Panc1 (cell line): ENCODE results near the gene PLRG1. TPM values are rescaled to one million over a fixed set of nuclear protein-coding genes. Genes with fewer than 3 reads are reported as not detected.

Experiments
- ATAC-seq: fragments of 200-7000 bp; cut with Tn5 transposase; 2 replicates; pipeline ENCODE4 v1.9.1; 2020; ENCODE audit warnings: mild to moderate bottlenecking, moderate library complexity
- Bru-seq: library from RNA; stranded (reverse); fragments of 400-500 nt; gene quantifications from one replicate; lab custom pipeline; 2021; lab: Mats Ljungman, UMichigan
- BruChase-seq, 2 experiments: library from RNA; stranded (reverse); fragments of 400-500 nt; gene quantifications; one replicate each; lab custom pipeline; 2021; lab: Mats Ljungman, UMichigan
- BruUV-seq: library from RNA; stranded (reverse); fragments of 400-500 nt; replicated peaks from 2 replicates; lab custom pipeline; 2021; lab: Mats Ljungman, UMichigan
- CTCF ChIA-PET: fragments of 300-600 bp; sonication (Branson Sonifier 250); formaldehyde crosslinking; loops from one replicate; lab custom pipeline; 2022; ENCODE audit warnings: antibody characterized with exemption; lab: Charles Lee
- POLR2A ChIA-PET: fragments of 300-600 bp; sonication (Branson Sonifier 250); formaldehyde crosslinking; loops from one replicate; lab custom pipeline; 2022; ENCODE audit warnings: antibody characterized with exemption; lab: Charles Lee
- DNase-seq: peaks from one replicate; pipeline ENCODE4 v3.0.0-alpha.2; 2010; ENCODE audit warnings: low read depth, low spot score
- H3K27ac ChIP-seq: 2 replicates; pipeline ENCODE4 v1.5.1; 2011; ENCODE audit warnings: mild to moderate bottlenecking, low read length, inconsistent platforms
- H3K27me3 ChIP-seq: fragments of 200-500 bp; sonication (Bioruptor generic); 2 replicates; pipeline ENCODE4 v1.6.0; 2014; ENCODE audit warnings: low read length, inconsistent platforms; ENCODE audit not compliant: control insufficient read depth, insufficient read depth
- H3K36me3 ChIP-seq: fragments of 200-500 bp; sonication (Bioruptor generic); 2 replicates; pipeline ENCODE4 v1.5.1; 2014; ENCODE audit warnings: inconsistent platforms, mild to moderate bottlenecking, low read length, moderate library complexity; ENCODE audit not compliant: control insufficient read depth, insufficient read depth
- H3K4me1 ChIP-seq: 2 replicates; pipeline ENCODE4 v1.5.1; 2011; ENCODE audit warnings: inconsistent platforms, mild to moderate bottlenecking, low read length, moderate library complexity; ENCODE audit not compliant: control insufficient read depth, insufficient read depth
- H3K4me3 ChIP-seq, 2 experiments: 2 replicates each; pipeline ENCODE4 v1.5.1; 2011 to 2012; ENCODE audit warnings: low read depth in 2 of 2, low read length in 2 of 2, mild to moderate bottlenecking in 2 of 2, inconsistent platforms in 1 of 2, moderate library complexity in 1 of 2
- H3K9me3 ChIP-seq: fragments of 200-500 bp; sonication (Bioruptor generic); 2 replicates; pipeline ENCODE4 v1.5.1; 2014; ENCODE audit warnings: low read depth, mild to moderate bottlenecking, inconsistent platforms, low read length, moderate library complexity; ENCODE audit not compliant: control insufficient read depth, insufficient read depth
- CTCF ChIP-seq: fragments of 450-650 bp; IDR thresholded peaks from 2 replicates; pipeline ENCODE4 v1.5.1; 2017; ENCODE audit warnings: mild to moderate bottlenecking
- POLR2AphosphoS5 ChIP-seq: IDR thresholded peaks from 2 replicates; pipeline ENCODE4 v1.6.1; 2012; ENCODE audit warnings: mild to moderate bottlenecking, low read depth, low read length, moderate library complexity
- REST ChIP-seq, 2 experiments: IDR thresholded peaks; 2 replicates each; pipeline ENCODE4 v1.6.1; 2011 to 2012; ENCODE audit warnings: low read depth in 2 of 2, control low read depth in 1 of 2, low read length in 1 of 2, mild to moderate bottlenecking in 1 of 2, moderate library complexity in 1 of 2; ENCODE audit not compliant: insufficient read depth in 1 of 2
- SIN3A ChIP-seq: IDR thresholded peaks from 2 replicates; pipeline ENCODE4 v1.6.1; 2012; ENCODE audit warnings: low read depth, mild to moderate bottlenecking, low read length, moderate library complexity, borderline replicate concordance; ENCODE audit not compliant: insufficient read depth
- TCF7L2 ChIP-seq: IDR thresholded peaks from 2 replicates; pipeline ENCODE4 v1.6.1; 2011; ENCODE audit warnings: mild to moderate bottlenecking, low read depth, low read length, inconsistent platforms
- in situ Hi-C: cut with HindIII; loops from 2 replicates; pipeline ENCODE4 v1.10.0; 2016; ENCODE audit warnings: low sequenced_read_pairs, low pct_unique_long_range_greater_than_20kb
- intact Hi-C: fragments of 100-400 bp; cut with micrococcal nuclease; formaldehyde crosslinking; loops from one replicate; pipeline ENCODE4 v1.10.0; 2022; ENCODE audit not compliant: unreplicated experiment
- long read RNA-seq: library from polyadenylated mRNA; unstranded; transcript quantifications from one replicate; pipeline ENCODE4 v2.0.0, GENCODE V29; 2021; ENCODE audit not compliant: unreplicated experiment
- polyA plus RNA-seq: library from polyadenylated mRNA; unstranded; fragments of >200 nt; gene quantifications from one replicate; pipeline ENCODE4 v1.2.1, GENCODE V29; 2012; ENCODE audit warnings: missing spikeins; ENCODE audit not compliant: insufficient read length
- total RNA-seq: library from RNA; stranded (reverse); gene quantifications from one replicate; pipeline ENCODE4 v1.2.1, GENCODE V29; 2021; ENCODE audit not compliant: unreplicated experiment

Gene PLRG1
- 66.1 TPM for total RNA-seq
- 38.4 TPM for polyA plus RNA-seq
- Bru-seq, nascent RNA: percentile 84 among the genes with signal in this experiment
- BruChase-seq, experiment 1, labeled RNA remaining after a 2-hour chase: percentile 82 among the genes with signal in this experiment
- percentile 90 among the genes with signal in this experiment for BruChase-seq, experiment 2, labeled RNA remaining after a 6-hour chase
- long read RNA-seq, transcript PLRG1-202 (15 exons, 3,351 nt): major isoform, 58 of 86 reads
- long read RNA-seq, transcript PLRG1-212 (2 exons, 570 nt): minor isoform, 5 of 86 reads
- long read RNA-seq, partial matches to known transcripts: 6 of 86 reads
- long read RNA-seq, other reads (novel, unspliced or antisense): 13 of 86 reads

GRCh38 chr4:154549894-154550790 lies at the start of gene PLRG1:
Gene PLRG1, minus strand, starts transcription at chr4:154550400. Its CDS starts 92 bp downstream, at chr4:154550308.
- Histone ChIP-seq H3K4me3 (peak within 1 kb of the TSS; percentile 96), H3K9me3 (no peaks in the 10 kb centered on the region), H3K27ac (peak within 1 kb of the TSS; percentile 89), H3K36me3 (peaks cover 19% of the 10 kb centered on the region), H3K4me1 (peaks cover 8% of the 10 kb centered on the region), H3K27me3 (no peaks in the 10 kb centered on the region)
- ATAC-seq (peak; percentile 99), DNase-seq (peak; percentile 67)
- BruUV-seq: TSS peak; percentile 82
- in situ Hi-C loops: no loop called here
- intact Hi-C loops: loop anchor here (5.0 to 10.0 kb wide), 2 partner anchors 227 to 805 kb away; no protein-coding TSS in a partner anchor
- ChIA-PET POLR2A (interaction anchor here (0.7 kb wide), 2 partner anchors 45 to 133 kb away, joined by 3 to 13 read pairs; no protein-coding TSS in a partner anchor), CTCF (interaction anchor here (0.6 to 0.8 kb wide), 2 partner anchors 18 to 69 kb away, joined by 3 to 5 read pairs; no protein-coding TSS in a partner anchor)
- TF ChIP-seq TCF7L2 (no peak), REST (IDR thresholded peaks at IDR 0.05; ENCODE audit: insufficient read depth in 1 of 2, low read depth in 2 of 2, low read length in 1 of 2) (no peak), CTCF (no peak), SIN3A (no peak), POLR2AphosphoS5 (peak; percentile 72)

GRCh38 chr4:154597798-154598774 lies 47.9 kb upstream of the PLRG1 start:
- H3K4me3 ChIP-seq: no peak overlapping the region
- H3K27me3 ChIP-seq: no peaks in the 10 kb centered on the region
- intact Hi-C loops: no loop called here
- POLR2A ChIA-PET: no interaction called here
- ATAC-seq (no peak), DNase-seq (no peak)
- CTCF ChIA-PET: no interaction called here
- H3K4me1 ChIP-seq: no peaks in the 10 kb centered on the region
- BruUV-seq: no TSS peak
- H3K36me3 ChIP-seq: no peaks in the 10 kb centered on the region
- no peaks in the 10 kb centered on the region for H3K9me3 ChIP-seq
- TF ChIP-seq SIN3A (no peak), TCF7L2 (no peak), POLR2AphosphoS5 (no peak), REST (IDR thresholded peaks at IDR 0.05; ENCODE audit: insufficient read depth in 1 of 2, low read depth in 2 of 2, low read length in 1 of 2) (no peak), CTCF (no peak)
- in situ Hi-C loops: no loop called here
- no peak overlapping the region for H3K27ac ChIP-seq
